Fibroblast of pulmonary artery (primary cell): ENCODE measurements around the gene SLCO3A1.

Experiments
- DNase-seq: peaks from one replicate; pipeline ENCODE4 v3.0.0-alpha.2; 2010; ENCODE audit warnings: low read depth
- H3K4me3 ChIP-seq: replicated peaks from 2 replicates; pipeline ENCODE4 v1.5.1; 2011; ENCODE audit warnings: low read depth, mild to moderate bottlenecking, control low read depth, low read length, moderate library complexity
- TF ChIP-seq, protein P1 (sequence below): IDR thresholded peaks from 2 replicates; pipeline ENCODE4 v1.5.1; 2011; ENCODE audit warnings: mild to moderate bottlenecking, control low read depth, low read length, inconsistent platforms; ENCODE audit errors: missing control alignments

Gene SLCO3A1

DNA sequence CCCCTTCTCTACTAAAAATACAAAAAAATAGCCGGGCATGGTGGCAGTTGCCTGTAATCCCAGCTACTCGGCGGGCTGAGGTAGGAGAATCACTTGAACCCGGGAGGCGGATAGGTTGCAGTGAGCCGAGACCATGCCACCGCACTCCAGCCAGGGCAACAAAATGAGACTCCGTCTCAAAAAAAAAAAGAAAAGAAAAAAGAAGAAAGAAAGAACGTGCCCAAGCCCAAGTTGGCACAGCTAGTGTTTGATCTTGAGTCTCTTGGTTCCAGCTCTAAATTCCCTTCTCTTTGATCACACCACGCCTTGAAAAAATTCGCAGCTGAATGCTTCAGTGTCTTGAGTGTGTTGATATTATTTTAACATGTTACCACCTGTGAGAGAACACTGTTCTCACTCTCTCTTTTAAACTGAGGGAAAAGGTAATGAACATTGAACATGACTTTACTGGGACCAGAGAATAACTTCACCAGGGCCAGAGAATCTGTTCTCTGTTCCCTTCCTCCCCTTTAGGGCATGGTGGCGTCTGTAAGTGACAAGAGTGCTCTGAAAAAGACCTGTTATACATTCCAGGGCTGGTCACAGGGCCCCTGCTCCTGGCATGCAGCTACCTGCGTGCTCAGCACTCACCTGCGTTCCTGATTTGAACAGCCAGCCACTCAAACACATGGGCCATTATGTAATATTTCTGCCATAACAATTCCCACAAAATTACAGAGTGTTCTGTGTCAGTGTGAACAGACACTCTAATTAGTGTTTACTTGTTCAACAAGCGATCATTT, 19.0 kb downstream of the SLCO3A1 start:
- TF ChIP-seq, protein P1, sequence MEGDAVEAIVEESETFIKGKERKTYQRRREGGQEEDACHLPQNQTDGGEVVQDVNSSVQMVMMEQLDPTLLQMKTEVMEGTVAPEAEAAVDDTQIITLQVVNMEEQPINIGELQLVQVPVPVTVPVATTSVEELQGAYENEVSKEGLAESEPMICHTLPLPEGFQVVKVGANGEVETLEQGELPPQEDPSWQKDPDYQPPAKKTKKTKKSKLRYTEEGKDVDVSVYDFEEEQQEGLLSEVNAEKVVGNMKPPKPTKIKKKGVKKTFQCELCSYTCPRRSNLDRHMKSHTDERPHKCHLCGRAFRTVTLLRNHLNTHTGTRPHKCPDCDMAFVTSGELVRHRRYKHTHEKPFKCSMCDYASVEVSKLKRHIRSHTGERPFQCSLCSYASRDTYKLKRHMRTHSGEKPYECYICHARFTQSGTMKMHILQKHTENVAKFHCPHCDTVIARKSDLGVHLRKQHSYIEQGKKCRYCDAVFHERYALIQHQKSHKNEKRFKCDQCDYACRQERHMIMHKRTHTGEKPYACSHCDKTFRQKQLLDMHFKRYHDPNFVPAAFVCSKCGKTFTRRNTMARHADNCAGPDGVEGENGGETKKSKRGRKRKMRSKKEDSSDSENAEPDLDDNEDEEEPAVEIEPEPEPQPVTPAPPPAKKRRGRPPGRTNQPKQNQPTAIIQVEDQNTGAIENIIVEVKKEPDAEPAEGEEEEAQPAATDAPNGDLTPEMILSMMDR: no peak
- no peak for DNase-seq
- H3K4me3 ChIP-seq: no peak overlapping the region

DNA sequence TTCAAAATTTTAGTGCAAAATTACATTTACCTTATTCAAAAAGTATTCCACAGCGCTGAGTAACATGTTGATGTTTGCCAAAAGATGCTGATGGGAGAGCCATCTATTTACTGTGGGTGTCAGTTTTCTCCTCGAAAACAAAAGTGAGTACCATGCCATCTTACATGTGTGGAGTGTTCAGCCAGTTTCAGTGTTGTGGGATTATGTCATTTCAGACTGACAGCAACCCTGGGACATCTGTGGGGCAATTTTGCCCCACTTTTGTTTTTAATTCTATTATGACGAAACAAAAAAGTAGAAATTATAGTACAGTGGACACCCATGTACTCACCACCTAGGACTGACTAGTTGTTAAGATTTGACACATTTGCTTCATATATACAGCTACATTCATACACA, 19.6 kb downstream of the SLCO3A1 start:
- no peak overlapping the region for H3K4me3 ChIP-seq
- DNase-seq: no peak
- TF ChIP-seq, protein P1: no peak

- TF ChIP-seq, protein P1: no peak
- no peak for DNase-seq
- H3K4me3 ChIP-seq: no peak overlapping the region
Measured at GRCh38 chr15:91874171-91874570, 20.7 kb downstream of the SLCO3A1 start.

- no peak overlapping the region for H3K4me3 ChIP-seq
- TF ChIP-seq, protein P1: no peak
- no peak for DNase-seq
Measured at GRCh38 chr15:91874992-91875660, 21.6 kb downstream of the SLCO3A1 start.

- no peak for DNase-seq
- H3K4me3 ChIP-seq: no peak overlapping the region
- TF ChIP-seq, protein P1: no peak
Measured at GRCh38 chr15:91876187-91876586, 22.7 kb downstream of the SLCO3A1 start.

DNA sequence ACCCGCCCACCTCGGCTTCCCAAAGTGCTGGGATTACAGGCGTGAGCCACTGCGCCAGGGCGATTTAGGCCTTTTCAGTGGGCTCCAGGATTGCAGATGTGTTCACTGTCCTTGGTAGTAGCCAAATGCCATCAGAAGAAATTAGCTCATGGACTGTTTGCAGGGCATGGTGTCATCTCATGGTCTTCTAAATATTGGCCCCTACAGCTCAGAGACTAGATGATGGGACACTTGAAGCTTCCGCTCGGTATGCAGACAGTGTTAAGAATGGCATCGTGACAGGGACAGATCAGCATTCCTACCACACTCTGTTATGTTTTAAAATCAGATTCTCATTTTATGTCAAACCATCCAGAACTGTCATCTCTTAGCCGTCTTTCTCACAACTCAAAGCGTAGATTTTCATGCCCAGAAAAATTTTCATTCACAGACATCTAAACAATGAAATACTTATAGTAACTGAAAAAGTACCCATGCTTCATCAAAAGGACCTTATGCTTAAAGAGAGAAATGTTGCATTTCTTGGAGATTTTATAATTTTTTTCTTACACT, 24.9 kb downstream of the SLCO3A1 start:
- TF ChIP-seq, protein P1: no peak
- DNase-seq: no peak
- H3K4me3 ChIP-seq: no peak overlapping the region
